Esophagus squamous epithelium (tissue), 5 donors: Measurements from ENCODE around the gene TBX10. TPM values are rescaled to one million over a fixed set of nuclear protein-coding genes. Genes with fewer than 3 reads are reported as not detected.

Experiments used
- DNase-seq: peaks from one replicate; lab custom pipeline; 2025; lab: John Stamatoyannopoulos, UW
- H3K27ac ChIP-seq, 4 donors: fragments of 200-600 bp; sonication (generic); one replicate each; pipeline ENCODE4 v1.5.1; 2016 to 2019; ENCODE audit warnings: mild to moderate bottlenecking in 1 of 4
- H3K27me3 ChIP-seq, 4 donors: fragments of 200-600 bp; sonication (generic); 1 replicate in 3 of 4; 2 replicates in 1 of 4; pipeline versions ENCODE4 v1.5.1 to v1.6.0; 2017 to 2021; ENCODE audit warnings: antibody characterized with exemption in 1 of 4
- H3K36me3 ChIP-seq, 3 donors: fragments of 200-600 bp; sonication (generic); one replicate each; pipeline ENCODE4 v1.5.1; 2016 to 2019
- H3K4me1 ChIP-seq, 3 donors: fragments of 200-600 bp; sonication (generic); one replicate each; pipeline ENCODE4 v1.5.1; 2017 to 2019
- H3K4me3 ChIP-seq, 4 donors: fragments of 200-600 bp; sonication (generic); 1 replicate in 3 of 4; 2 replicates in 1 of 4; pipeline ENCODE4 v1.5.1; 2016 to 2019; ENCODE audit warnings: mild to moderate bottlenecking in 2 of 4, moderate library complexity in 1 of 4
- H3K9me3 ChIP-seq, 3 donors: fragments of 200-600 bp; sonication (generic); one replicate each; pipeline ENCODE4 v1.5.1; 2016 to 2019
- POLR2A ChIP-seq, 4 donors: fragments of 450-650 bp; IDR thresholded peaks; one replicate each; pipeline ENCODE4 v1.6.1; 2017; ENCODE audit warnings: antibody characterized with exemption in 4 of 4, mild to moderate bottlenecking in 4 of 4, moderate library complexity in 3 of 4
- WGBS, 2 donors: methylation state at CpG; one replicate each; pipeline ENCODE4 v1.1.5; 2018; 5-methylcytosine and 5-hydroxymethylcytosine counted together
- intact Hi-C: fragments of 100-400 bp; cut with DNase I; formaldehyde crosslinking; loops from one replicate; pipeline ENCODE4 v1.15.0; 2022
- total RNA-seq, 4 donors: library from RNA; depleted of rRNA; stranded (reverse); fragments of >200 nt; gene quantifications; one replicate each; pipeline ENCODE4 v1.1.0, GENCODE V29; 2016
- TF ChIP-seq, protein P1 (sequence below), 6 experiments: fragments of 450-650 bp in 4 of 6; fragments of 200-600 bp in 2 of 6; sonication (generic) in 2 of 6; IDR thresholded peaks; one replicate each; pipeline ENCODE4 v1.5.1; 2016 to 2019; ENCODE audit warnings: antibody characterized with exemption in 6 of 6, mild to moderate bottlenecking in 4 of 6, moderate library complexity in 4 of 6
- donor health status: DM: yes; HTN: yes; CAD: no.

Gene TBX10
- total RNA-seq, 4 donors from 2014 or later: not detected

DNA sequence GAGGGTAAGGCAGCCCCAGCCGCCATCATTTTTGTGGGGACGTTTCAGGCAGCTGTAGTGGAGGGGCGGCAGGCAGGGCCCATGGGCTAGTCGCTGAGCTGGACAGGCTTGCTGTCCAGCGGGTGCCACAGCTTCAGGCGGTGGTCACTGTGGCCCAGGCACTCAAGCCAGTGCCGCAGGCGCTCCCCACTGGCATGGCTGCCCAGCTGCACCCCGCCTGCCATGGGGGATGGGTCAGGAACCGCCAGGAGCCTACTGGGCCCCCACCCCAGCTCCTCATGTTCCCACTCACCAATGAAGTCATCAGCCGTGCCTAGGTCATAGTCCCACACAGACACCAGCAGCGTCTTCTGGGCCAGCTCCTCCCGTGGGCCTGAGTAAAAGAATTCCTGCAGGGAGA is 26.8 kb downstream of the TBX10 start:
- H3K27ac ChIP-seq: no peak overlapping the region
- H3K27me3 ChIP-seq: peaks cover 0 to 28% (median 0%) of the 10 kb centered on the region in 4 donors
- whole genome bisulfite sequencing, 2 donors: 75 to 92% methylated on average over 2 to 7 of the region's 13 CpGs
- intact Hi-C loops: no loop called here
- DNase-seq: no peak
- TF ChIP-seq POLR2A (IDR thresholded peaks at IDR 0.05): no peak
- TF ChIP-seq, protein P1, sequence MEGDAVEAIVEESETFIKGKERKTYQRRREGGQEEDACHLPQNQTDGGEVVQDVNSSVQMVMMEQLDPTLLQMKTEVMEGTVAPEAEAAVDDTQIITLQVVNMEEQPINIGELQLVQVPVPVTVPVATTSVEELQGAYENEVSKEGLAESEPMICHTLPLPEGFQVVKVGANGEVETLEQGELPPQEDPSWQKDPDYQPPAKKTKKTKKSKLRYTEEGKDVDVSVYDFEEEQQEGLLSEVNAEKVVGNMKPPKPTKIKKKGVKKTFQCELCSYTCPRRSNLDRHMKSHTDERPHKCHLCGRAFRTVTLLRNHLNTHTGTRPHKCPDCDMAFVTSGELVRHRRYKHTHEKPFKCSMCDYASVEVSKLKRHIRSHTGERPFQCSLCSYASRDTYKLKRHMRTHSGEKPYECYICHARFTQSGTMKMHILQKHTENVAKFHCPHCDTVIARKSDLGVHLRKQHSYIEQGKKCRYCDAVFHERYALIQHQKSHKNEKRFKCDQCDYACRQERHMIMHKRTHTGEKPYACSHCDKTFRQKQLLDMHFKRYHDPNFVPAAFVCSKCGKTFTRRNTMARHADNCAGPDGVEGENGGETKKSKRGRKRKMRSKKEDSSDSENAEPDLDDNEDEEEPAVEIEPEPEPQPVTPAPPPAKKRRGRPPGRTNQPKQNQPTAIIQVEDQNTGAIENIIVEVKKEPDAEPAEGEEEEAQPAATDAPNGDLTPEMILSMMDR (IDR thresholded peaks at IDR 0.05): no peak
- H3K4me3 ChIP-seq: no peak overlapping the region
- no peaks in the 10 kb centered on the region for H3K9me3 ChIP-seq
- H3K4me1 ChIP-seq: peaks cover 14 to 39% (median 20%) of the 10 kb centered on the region in 3 donors
- peaks cover 20 to 54% (median 31%) of the 10 kb centered on the region in 3 donors for H3K36me3 ChIP-seq

DNA sequence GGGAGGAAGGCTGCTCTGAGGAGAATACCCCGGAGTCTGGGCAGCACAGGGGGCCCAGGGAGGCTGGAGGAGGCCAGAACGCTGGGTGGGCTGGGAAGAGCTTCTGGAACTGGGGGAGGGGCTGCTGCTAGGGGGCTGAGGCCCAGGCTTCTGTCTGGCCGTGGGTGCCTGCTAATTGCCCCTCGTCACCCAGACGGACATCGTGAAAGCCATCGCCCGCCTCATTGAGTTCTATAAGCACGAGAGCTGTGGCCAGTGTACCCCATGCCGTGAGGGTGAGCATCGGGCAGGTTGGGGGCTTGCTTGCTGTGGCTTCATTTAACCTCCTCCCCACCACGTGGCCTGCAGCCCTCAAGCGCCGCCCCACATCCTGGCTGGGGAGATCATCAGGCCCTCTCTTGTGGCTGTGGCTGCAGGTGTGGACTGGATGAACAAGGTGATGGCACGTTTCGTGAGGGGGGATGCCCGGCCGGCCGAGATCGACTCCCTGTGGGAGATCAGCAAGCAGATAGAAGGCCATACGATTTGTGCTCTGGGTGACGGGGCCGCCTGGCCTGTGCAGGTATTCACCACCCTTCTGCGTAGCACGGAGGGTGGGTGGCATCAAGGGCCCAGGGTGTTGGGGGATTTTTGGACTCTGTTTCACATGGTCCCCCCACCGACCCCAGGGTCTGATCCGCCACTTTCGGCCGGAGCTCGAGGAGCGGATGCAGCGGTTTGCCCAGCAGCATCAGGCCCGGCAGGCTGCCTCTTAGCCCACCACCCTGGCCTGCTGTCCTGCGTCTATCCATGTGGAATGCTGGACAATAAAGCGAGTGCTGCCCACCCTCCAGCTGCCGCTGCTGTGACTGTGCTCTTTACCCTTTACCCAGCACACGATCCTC is 27.6 kb downstream of the TBX10 start:
- H3K4me3 ChIP-seq: no peak overlapping the region
- TF ChIP-seq POLR2A (IDR thresholded peaks at IDR 0.05): no peak
- TF ChIP-seq, protein P1 (IDR thresholded peaks at IDR 0.05): no peak
- H3K27me3 ChIP-seq: peaks cover 0 to 27% (median 0%) of the 10 kb centered on the region in 4 donors
- DNase-seq: no peak
- no peaks in the 10 kb centered on the region for H3K9me3 ChIP-seq
- intact Hi-C loops: no loop called here
- no peak overlapping the region for H3K27ac ChIP-seq
- whole genome bisulfite sequencing, 2 donors: 84 to 88% methylated on average over 8 to 21 of the region's 37 CpGs
- H3K4me1 ChIP-seq: peaks cover 21 to 47% (median 26%) of the 10 kb centered on the region in 3 donors
- H3K36me3 ChIP-seq: peaks cover 20 to 54% (median 31%) of the 10 kb centered on the region in 3 donors

DNA sequence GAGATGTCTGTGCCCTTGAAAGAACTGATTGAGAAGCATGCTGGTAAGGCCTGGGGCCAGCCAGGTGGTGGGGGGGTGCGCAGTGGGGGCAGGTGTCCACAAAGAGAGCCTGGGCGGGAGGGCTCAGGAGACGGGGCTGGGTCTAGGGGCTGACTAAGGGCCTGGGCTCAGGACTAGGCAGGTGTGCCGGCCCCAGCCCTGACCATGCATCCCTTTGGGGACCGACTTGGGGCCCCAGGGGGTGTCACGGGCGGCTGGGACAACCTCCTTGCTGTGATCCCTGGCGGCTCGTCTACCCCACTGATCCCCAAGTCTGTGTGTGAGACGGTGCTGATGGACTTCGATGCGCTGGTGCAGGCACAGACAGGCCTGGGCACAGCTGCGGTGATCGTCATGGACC is 28.4 kb downstream of the TBX10 start:
- no peak for TF ChIP-seq POLR2A (IDR thresholded peaks at IDR 0.05)
- TF ChIP-seq, protein P1 (IDR thresholded peaks at IDR 0.05): no peak
- H3K9me3 ChIP-seq: no peaks in the 10 kb centered on the region
- H3K36me3 ChIP-seq: peaks cover 20 to 54% (median 31%) of the 10 kb centered on the region in 3 donors
- no peak overlapping the region for H3K27ac ChIP-seq
- WGBS, 2 donors: 95% methylated on average over 4 of the region's 14 CpGs; no CpG with 5 or more reads in 1 of the 2 donors
- intact Hi-C loops: no loop called here
- DNase-seq: no peak
- no peak overlapping the region for H3K4me3 ChIP-seq
- peaks cover 23 to 50% (median 28%) of the 10 kb centered on the region in 3 donors for H3K4me1 ChIP-seq
- H3K27me3 ChIP-seq: peaks cover 0 to 19% (median 0%) of the 10 kb centered on the region in 4 donors

DNA sequence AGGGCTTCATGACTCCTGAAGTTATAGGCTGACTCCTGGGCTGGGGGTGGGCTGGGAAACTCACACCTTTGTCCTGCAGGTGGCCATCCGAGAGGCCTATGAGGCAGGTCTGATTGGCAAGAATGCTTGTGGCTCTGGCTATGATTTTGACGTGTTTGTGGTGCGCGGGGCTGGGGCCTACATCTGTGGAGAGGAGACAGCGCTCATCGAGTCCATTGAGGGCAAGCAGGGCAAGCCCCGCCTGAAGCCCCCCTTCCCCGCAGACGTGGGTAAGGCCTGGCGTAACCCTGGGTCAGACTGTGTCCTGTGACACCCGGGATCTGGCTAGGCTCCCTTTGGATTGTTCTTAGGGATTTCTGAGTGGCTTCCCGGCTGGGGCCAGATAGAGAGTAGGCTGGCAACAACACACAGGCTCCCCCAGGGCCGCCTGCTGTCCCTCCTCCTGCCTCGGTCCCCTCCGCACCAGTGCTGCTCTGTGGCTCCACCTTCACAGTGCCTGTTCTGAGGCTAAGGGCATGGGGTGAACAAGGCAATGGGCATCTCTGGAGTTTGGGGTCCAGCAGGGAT is 29.2 kb downstream of the TBX10 start:
- Histone ChIP-seq H3K36me3 (peaks cover 20 to 54% (median 31%) of the 10 kb centered on the region in 3 donors), H3K27ac (no peak overlapping the region), H3K4me3 (no peak overlapping the region), H3K4me1 (peaks cover 26 to 50% (median 32%) of the 10 kb centered on the region in 3 donors), H3K9me3 (no peaks in the 10 kb centered on the region), H3K27me3 (peaks cover 0 to 11% (median 0%) of the 10 kb centered on the region in 4 donors)
- WGBS, 2 donors: 69 to 87% methylated on average over 3 to 7 of the region's 15 CpGs
- intact Hi-C loops: no loop called here
- TF ChIP-seq, protein P1 (IDR thresholded peaks at IDR 0.05): no peak
- TF ChIP-seq POLR2A (IDR thresholded peaks at IDR 0.05): no peak
- DNase-seq: no peak

DNA sequence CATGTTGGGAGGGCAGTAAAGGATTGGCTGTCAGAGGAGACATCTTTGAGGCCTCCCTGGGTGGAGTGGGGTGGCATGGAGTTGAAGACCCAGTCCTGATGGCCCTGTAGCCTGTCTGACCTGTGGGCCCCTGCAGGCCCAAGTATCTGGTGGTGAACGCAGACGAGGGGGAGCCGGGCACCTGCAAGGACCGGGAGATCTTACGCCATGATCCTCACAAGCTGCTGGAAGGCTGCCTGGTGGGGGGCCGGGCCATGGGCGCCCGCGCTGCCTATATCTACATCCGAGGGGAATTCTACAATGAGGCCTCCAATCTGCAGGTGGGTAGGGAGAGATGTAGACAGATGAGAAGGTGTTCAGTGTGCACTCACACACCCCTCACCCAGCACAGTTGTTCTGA is 30.2 kb downstream of the TBX10 start:
- H3K36me3 ChIP-seq: peaks cover 20 to 54% (median 31%) of the 10 kb centered on the region in 3 donors

More for the DNA sequence above, 30.2 kb downstream of the TBX10 start:
- Histone ChIP-seq H3K27me3 (peaks cover 0 to under 1% (median 0%) of the 10 kb centered on the region in 4 donors), H3K27ac (no peak overlapping the region), H3K4me1 (peaks cover 22 to 50% (median 25%) of the 10 kb centered on the region in 3 donors), H3K4me3 (no peak overlapping the region), H3K9me3 (no peaks in the 10 kb centered on the region)
- TF ChIP-seq POLR2A (IDR thresholded peaks at IDR 0.05): no peak
- TF ChIP-seq, protein P1 (IDR thresholded peaks at IDR 0.05): no peak
- WGBS, 2 donors: 91% methylated on average over 8 of the region's 10 CpGs; no CpG with 5 or more reads in 1 of the 2 donors
- intact Hi-C loops: no loop called here
- DNase-seq: no peak
